Smooth muscle cell (in vitro differentiated cells): ENCODE data around the gene IMPG2. TPM values are rescaled to one million over a fixed set of nuclear protein-coding genes. Genes with fewer than 3 reads are reported as not detected.
"Not testable (repeated sequence)": the region's sequence is repeated elsewhere in the genome, so short reads cannot be mapped to it uniquely, and the experiment has no call there.

Experiments used
- DNase-seq: peaks from one replicate; lab custom pipeline; 2025; ENCODE audit not compliant: unreplicated experiment; lab: John Stamatoyannopoulos, UW
- H2AFZ ChIP-seq: fragments of 200-600 bp; sonication (generic); 2 replicates; pipeline ENCODE4 v1.6.0; 2016; ENCODE audit warnings: antibody characterized with exemption, low read depth, mild to moderate bottlenecking
- H3F3A ChIP-seq: fragments of 200-600 bp; sonication (generic); 2 replicates; pipeline ENCODE4 v1.6.0; 2017; ENCODE audit warnings: antibody characterized with exemption, low read depth
- H3K27ac ChIP-seq: fragments of 200-600 bp; sonication (generic); 2 replicates; pipeline ENCODE4 v1.5.1; 2016; ENCODE audit warnings: low read depth, mild to moderate bottlenecking
- H3K27me3 ChIP-seq: fragments of 200-600 bp; sonication (generic); 2 replicates; pipeline ENCODE4 v1.6.1; 2016; ENCODE audit warnings: low read depth, mild to moderate bottlenecking
- H3K36me3 ChIP-seq: fragments of 200-600 bp; sonication (generic); 2 replicates; pipeline ENCODE4 v1.5.1; 2016; ENCODE audit warnings: low read depth
- H3K4me1 ChIP-seq: fragments of 200-600 bp; sonication (generic); 2 replicates; pipeline ENCODE4 v1.5.1; 2016; ENCODE audit warnings: low read depth
- H3K4me2 ChIP-seq: fragments of 200-600 bp; sonication (generic); 2 replicates; pipeline ENCODE4 v1.6.0; 2016; ENCODE audit warnings: mild to moderate bottlenecking
- H3K4me3 ChIP-seq: fragments of 200-600 bp; sonication (generic); 2 replicates; pipeline ENCODE4 v1.5.1; 2016; ENCODE audit warnings: mild to moderate bottlenecking
- H3K79me2 ChIP-seq: fragments of 200-600 bp; sonication (generic); 2 replicates; pipeline ENCODE4 v1.6.0; 2016; ENCODE audit warnings: low read depth, mild to moderate bottlenecking
- H3K9ac ChIP-seq: fragments of 200-600 bp; sonication (generic); 2 replicates; pipeline ENCODE4 v1.6.0; 2016; ENCODE audit warnings: low read depth
- H3K9me3 ChIP-seq: fragments of 200-600 bp; sonication (generic); replicated peaks from 2 replicates; pipeline ENCODE4 v1.5.1; 2016; ENCODE audit warnings: low read depth
- H4K20me1 ChIP-seq: fragments of 200-600 bp; sonication (generic); 2 replicates; pipeline ENCODE4 v1.6.0; 2016; ENCODE audit warnings: low read depth
- CTCF ChIP-seq: fragments of 200-600 bp; sonication (generic); IDR thresholded peaks from 2 replicates; pipeline ENCODE4 v1.5.1; 2017; ENCODE audit warnings: borderline replicate concordance, mild to moderate bottlenecking, antibody characterized with exemption; ENCODE audit not compliant: insufficient read depth, poor library complexity, severe bottlenecking
- WGBS: methylation state at CpG from one replicate; pipeline ENCODE4 v1.1.7; 2016; ENCODE audit warnings: low lambda C conversion rate; 5-methylcytosine and 5-hydroxymethylcytosine counted together
- polyA plus RNA-seq: library from polyadenylated mRNA; unstranded; fragments of >200 nt; fragmentation: Nextera tagmentation; extraction: Ambion mirVana; gene quantifications from 2 replicates; pipeline ENCODE4 v1.2.1, GENCODE V29; 2016
- total RNA-seq: library from RNA; depleted of rRNA; stranded (reverse); fragments of >200 nt; gene quantifications from 2 replicates; pipeline ENCODE4 v1.2.3, GENCODE V29; 2014

The IMPG2 gene
- total and polyA plus RNA-seq, 2 experiments from 2014 or later: 0.03 to 0.67 TPM

- Histone ChIP-seq H3K4me2 (no peak overlapping the region), H3K27ac (no peak overlapping the region)
These were observed 9.4 kb downstream of the IMPG2 start for GRCh38 chr3:101310978-101311375.

GRCh38 chr3:101308147-101308772 is 12.1 kb downstream of the IMPG2 start:
- not testable (repeated sequence) for H3K4me2 ChIP-seq, H3K9ac ChIP-seq, H3K79me2 ChIP-seq, H3K27me3 ChIP-seq, DNase-seq, H2AFZ ChIP-seq, H3K9me3 ChIP-seq, H4K20me1 ChIP-seq, H3K4me1 ChIP-seq, H3K36me3 ChIP-seq, H3K4me3 ChIP-seq, H3K27ac ChIP-seq, H3F3A ChIP-seq

More at GRCh38 chr3:101310978-101311375, 9.4 kb downstream of the IMPG2 start:
- Histone ChIP-seq H3K9ac (no peak overlapping the region), H3K79me2 (no peaks in the 10 kb centered on the region), H3K9me3 (peaks cover 3% of the 10 kb centered on the region), H3K27me3 (no peaks in the 10 kb centered on the region), H3F3A (no peaks in the 10 kb centered on the region), H3K36me3 (no peaks in the 10 kb centered on the region), H3K4me1 (no peaks in the 10 kb centered on the region), H2AFZ (no peak overlapping the region), H3K4me3 (no peak overlapping the region), H4K20me1 (no peaks in the 10 kb centered on the region)
- TF ChIP-seq CTCF: no peak
- DNase-seq: no peak

- H3K4me2 ChIP-seq: no peak overlapping the region
- no peak for DNase-seq
These were observed 16.5 kb downstream of the IMPG2 start for GRCh38 chr3:101303836-101304235.

GRCh38 chr3:101303089-101303731 is 17.2 kb downstream of the IMPG2 start:
- DNase-seq: no peak
- no peaks in the 10 kb centered on the region for H3K27me3 ChIP-seq
- no peak for TF ChIP-seq CTCF
- no peaks in the 10 kb centered on the region for H3K4me1 ChIP-seq
- H3F3A ChIP-seq: no peaks in the 10 kb centered on the region
- no peak overlapping the region for H3K4me3 ChIP-seq
- H3K79me2 ChIP-seq: no peaks in the 10 kb centered on the region
- H3K27ac ChIP-seq: no peak overlapping the region
- WGBS: 91% methylated on average over 5 of the region's 5 CpGs
- no peaks in the 10 kb centered on the region for H3K36me3 ChIP-seq
- no peaks in the 10 kb centered on the region for H3K9me3 ChIP-seq
- H2AFZ ChIP-seq: no peak overlapping the region
- H4K20me1 ChIP-seq: no peaks in the 10 kb centered on the region
- H3K4me2 ChIP-seq: no peak overlapping the region
- H3K9ac ChIP-seq: no peak overlapping the region

More at GRCh38 chr3:101303836-101304235, 16.5 kb downstream of the IMPG2 start:
- no peak overlapping the region for H3K4me3 ChIP-seq
- H3F3A ChIP-seq: no peaks in the 10 kb centered on the region
- no peaks in the 10 kb centered on the region for H3K79me2 ChIP-seq
- H3K9ac ChIP-seq: no peak overlapping the region
- no peaks in the 10 kb centered on the region for H3K36me3 ChIP-seq
- H2AFZ ChIP-seq: no peak overlapping the region
- TF ChIP-seq CTCF: no peak
- H3K27me3 ChIP-seq: no peaks in the 10 kb centered on the region
- no peaks in the 10 kb centered on the region for H4K20me1 ChIP-seq
- no peaks in the 10 kb centered on the region for H3K4me1 ChIP-seq
- H3K27ac ChIP-seq: no peak overlapping the region
- H3K9me3 ChIP-seq: no peaks in the 10 kb centered on the region
